ENCODE results near the gene WIPF1.

The WIPF1 gene

GRCh38 chr2:174597345-174598047, at the start of gene WIPF1:
WIPF1 (minus strand) TSS chr2:174597804; CDS start chr2:174585573, 12,231 bp downstream.
- H3K9me3 Mint-ChIP-seq: no peaks in the 10 kb centered on the region
- peak; percentile 74 for ATAC-seq

GRCh38 chr2:174645296-174645695, 47.7 kb upstream of the WIPF1 start:
- H3K4me3 Mint-ChIP-seq: no peak overlapping the region
- ATAC-seq: no peak
- no peaks in the 10 kb centered on the region for H3K27me3 Mint-ChIP-seq
- peaks cover 2% of the 10 kb centered on the region for H3K9me3 Mint-ChIP-seq
- H3K36me3 Mint-ChIP-seq: peaks cover 18% of the 10 kb centered on the region
- peaks cover 12% of the 10 kb centered on the region for H3K4me1 Mint-ChIP-seq
- no peak overlapping the region for H3K27ac Mint-ChIP-seq

More at GRCh38 chr2:174597345-174598047, at the start of gene WIPF1:
- Mint-ChIP-seq H3K4me1 (peaks cover 73% of the 10 kb centered on the region), H3K4me3 (peak within 1 kb of the TSS; percentile 92), H3K27ac (peak within 1 kb of the TSS; percentile 95), H3K36me3 (peaks cover 37% of the 10 kb centered on the region), H3K27me3 (no peaks in the 10 kb centered on the region)

- Mint-ChIP-seq H3K27ac (no peak overlapping the region), H3K27me3 (no peaks in the 10 kb centered on the region), H3K36me3 (peaks cover 9% of the 10 kb centered on the region), H3K4me3 (no peak overlapping the region), H3K9me3 (no peaks in the 10 kb centered on the region), H3K4me1 (peaks cover 10% of the 10 kb centered on the region)
- no peak for ATAC-seq
Measured at GRCh38 chr2:174644406-174644805, 46.8 kb upstream of the WIPF1 start.

- Mint-ChIP-seq H3K9me3 (no peaks in the 10 kb centered on the region), H3K27me3 (no peaks in the 10 kb centered on the region), H3K27ac (no peak overlapping the region), H3K36me3 (peaks cover 5% of the 10 kb centered on the region), H3K4me1 (peaks cover 16% of the 10 kb centered on the region), H3K4me3 (no peak overlapping the region)
- ATAC-seq: no peak
Measured at GRCh38 chr2:174643356-174643755, 45.8 kb upstream of the WIPF1 start.

GRCh38 chr2:174641168-174641567, 43.6 kb upstream of the WIPF1 start:
- Mint-ChIP-seq H3K36me3 (no peaks in the 10 kb centered on the region), H3K27me3 (no peaks in the 10 kb centered on the region), H3K9me3 (no peaks in the 10 kb centered on the region), H3K4me1 (peaks cover 20% of the 10 kb centered on the region), H3K4me3 (no peak overlapping the region), H3K27ac (no peak overlapping the region)
- no peak for ATAC-seq

GRCh38 chr2:174636987-174637386, 39.4 kb upstream of the WIPF1 start:
- ATAC-seq: no peak
- H3K27ac Mint-ChIP-seq: peak overlapping the region; percentile 53

GRCh38 chr2:174635776-174636404, 38.3 kb upstream of the WIPF1 start:
- no peak for ATAC-seq
- H3K4me1 Mint-ChIP-seq: peaks cover 66% of the 10 kb centered on the region
- H3K27ac Mint-ChIP-seq: peak overlapping the region; percentile 94
- no peaks in the 10 kb centered on the region for H3K27me3 Mint-ChIP-seq
- no peaks in the 10 kb centered on the region for H3K9me3 Mint-ChIP-seq
- no peak overlapping the region for H3K4me3 Mint-ChIP-seq
- H3K36me3 Mint-ChIP-seq: peaks cover 20% of the 10 kb centered on the region

More at GRCh38 chr2:174636987-174637386, 39.4 kb upstream of the WIPF1 start:
- Mint-ChIP-seq H3K4me3 (no peak overlapping the region), H3K36me3 (peaks cover 10% of the 10 kb centered on the region), H3K4me1 (peaks cover 55% of the 10 kb centered on the region), H3K9me3 (no peaks in the 10 kb centered on the region), H3K27me3 (no peaks in the 10 kb centered on the region)

GRCh38 chr2:174635015-174635593, 37.5 kb upstream of the WIPF1 start:
- ATAC-seq: no peak
- Mint-ChIP-seq H3K4me3 (peak overlapping the region; percentile 84), H3K27me3 (no peaks in the 10 kb centered on the region), H3K9me3 (no peaks in the 10 kb centered on the region), H3K36me3 (peaks cover 25% of the 10 kb centered on the region), H3K27ac (peak overlapping the region; percentile 94), H3K4me1 (peaks cover 71% of the 10 kb centered on the region)

- Mint-ChIP-seq H3K27me3 (no peaks in the 10 kb centered on the region), H3K27ac (peak overlapping the region; percentile 94), H3K36me3 (peaks cover 31% of the 10 kb centered on the region), H3K4me3 (peak overlapping the region; percentile 84), H3K9me3 (no peaks in the 10 kb centered on the region), H3K4me1 (peaks cover 69% of the 10 kb centered on the region)
- peak; percentile 93 for ATAC-seq
Measured at GRCh38 chr2:174634130-174635014, 36.8 kb upstream of the WIPF1 start.

GRCh38 chr2:174633623-174633930, 36.0 kb upstream of the WIPF1 start:
- peak overlapping the region; percentile 94 for H3K27ac Mint-ChIP-seq
- ATAC-seq: no peak
- no peaks in the 10 kb centered on the region for H3K9me3 Mint-ChIP-seq
- H3K4me1 Mint-ChIP-seq: peaks cover 67% of the 10 kb centered on the region
- peaks cover 37% of the 10 kb centered on the region for H3K36me3 Mint-ChIP-seq
- H3K4me3 Mint-ChIP-seq: peak overlapping the region; percentile 84
- no peaks in the 10 kb centered on the region for H3K27me3 Mint-ChIP-seq

GRCh38 chr2:174632841-174633622, 35.4 kb upstream of the WIPF1 start:
- ATAC-seq: no peak
- peak overlapping the region; percentile 94 for H3K27ac Mint-ChIP-seq
- peak overlapping the region; percentile 84 for H3K4me3 Mint-ChIP-seq
- peaks cover 41% of the 10 kb centered on the region for H3K36me3 Mint-ChIP-seq
- H3K27me3 Mint-ChIP-seq: no peaks in the 10 kb centered on the region
- no peaks in the 10 kb centered on the region for H3K9me3 Mint-ChIP-seq
- peaks cover 71% of the 10 kb centered on the region for H3K4me1 Mint-ChIP-seq

- no peaks in the 10 kb centered on the region for H3K9me3 Mint-ChIP-seq
- H3K4me1 Mint-ChIP-seq: peaks cover 81% of the 10 kb centered on the region
- H3K27ac Mint-ChIP-seq: peak overlapping the region; percentile 94
- H3K27me3 Mint-ChIP-seq: no peaks in the 10 kb centered on the region
- H3K4me3 Mint-ChIP-seq: peak overlapping the region; percentile 84
- ATAC-seq: no peak
- peaks cover 55% of the 10 kb centered on the region for H3K36me3 Mint-ChIP-seq
Measured at GRCh38 chr2:174631009-174631981, 33.7 kb upstream of the WIPF1 start.

GRCh38 chr2:174630107-174630506, 32.5 kb upstream of the WIPF1 start:
- Mint-ChIP-seq H3K27ac (no peak overlapping the region), H3K4me1 (peaks cover 84% of the 10 kb centered on the region), H3K4me3 (no peak overlapping the region), H3K36me3 (peaks cover 62% of the 10 kb centered on the region), H3K9me3 (no peaks in the 10 kb centered on the region), H3K27me3 (no peaks in the 10 kb centered on the region)
- no peak for ATAC-seq
